ENCODE measurements around the gene PTPRN2.

GRCh38 chr7:158249692-158250091 is 337.9 kb downstream of the PTPRN2 start:
- TF ChIP-seq CTCF (conservative IDR thresholded peaks at IDR 0.05; ENCODE audit: low read depth, low read length) (no peak), EZH2 (IDR thresholded peaks at IDR 0.05; ENCODE audit: borderline replicate concordance, low read depth, low read length, poor library complexity, severe bottlenecking) (no peak)

All from A673 (cell line).